HG02885 (cell line): Measurements from ENCODE around the gene ALDH1B1.
A peak's percentile ranks its signal among the peaks of the same experiment; 100 is the strongest.

Experiments used
- ATAC-seq: cut with Tn5 transposase; IDR thresholded peaks from one replicate; pipeline ENCODE4 v1.9.1; 2021; ENCODE audit warnings: mild to moderate bottlenecking; ENCODE audit not compliant: unreplicated experiment, poor library complexity

The ALDH1B1 gene

DNA sequence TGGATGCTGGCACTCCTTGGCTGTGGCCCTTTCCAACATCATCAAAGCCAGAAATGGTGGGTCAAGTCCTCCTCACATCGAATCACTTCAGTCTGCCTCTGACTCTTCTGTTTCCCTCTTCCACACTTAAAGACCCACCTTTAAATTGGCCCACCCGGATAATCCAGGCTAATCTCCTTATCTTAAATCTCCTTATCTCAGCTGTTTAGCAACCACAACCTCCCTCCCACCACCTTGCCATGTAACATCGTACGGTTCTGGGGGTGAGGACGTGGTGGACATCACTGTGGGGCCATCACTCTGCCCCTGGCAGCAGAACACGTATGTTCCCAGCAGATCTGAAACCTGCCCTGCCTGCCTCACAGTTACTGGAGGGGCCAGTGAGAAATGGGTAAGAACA, 20.2 kb downstream of the ALDH1B1 start:
- no peak for ATAC-seq

DNA sequence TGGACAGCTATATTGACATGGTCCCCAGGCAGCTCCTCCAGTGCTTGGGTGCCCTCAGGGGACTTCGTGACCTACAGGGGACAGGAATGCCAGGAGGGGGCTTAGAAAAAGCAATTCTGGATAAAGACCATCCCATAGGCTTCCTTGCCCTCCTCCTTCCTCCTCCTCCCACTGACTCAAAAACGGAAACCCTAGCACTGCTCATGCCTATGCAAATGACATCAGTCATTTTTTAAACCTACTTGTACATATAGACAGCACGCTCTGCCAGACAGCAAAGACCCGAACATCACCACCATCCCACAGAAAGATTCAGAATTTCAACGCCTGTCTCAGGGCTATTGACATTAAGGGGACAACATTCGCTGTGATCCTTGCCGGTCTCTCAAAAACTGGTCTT, 20.8 kb downstream of the ALDH1B1 start:
- ATAC-seq: peak; percentile 39

DNA sequence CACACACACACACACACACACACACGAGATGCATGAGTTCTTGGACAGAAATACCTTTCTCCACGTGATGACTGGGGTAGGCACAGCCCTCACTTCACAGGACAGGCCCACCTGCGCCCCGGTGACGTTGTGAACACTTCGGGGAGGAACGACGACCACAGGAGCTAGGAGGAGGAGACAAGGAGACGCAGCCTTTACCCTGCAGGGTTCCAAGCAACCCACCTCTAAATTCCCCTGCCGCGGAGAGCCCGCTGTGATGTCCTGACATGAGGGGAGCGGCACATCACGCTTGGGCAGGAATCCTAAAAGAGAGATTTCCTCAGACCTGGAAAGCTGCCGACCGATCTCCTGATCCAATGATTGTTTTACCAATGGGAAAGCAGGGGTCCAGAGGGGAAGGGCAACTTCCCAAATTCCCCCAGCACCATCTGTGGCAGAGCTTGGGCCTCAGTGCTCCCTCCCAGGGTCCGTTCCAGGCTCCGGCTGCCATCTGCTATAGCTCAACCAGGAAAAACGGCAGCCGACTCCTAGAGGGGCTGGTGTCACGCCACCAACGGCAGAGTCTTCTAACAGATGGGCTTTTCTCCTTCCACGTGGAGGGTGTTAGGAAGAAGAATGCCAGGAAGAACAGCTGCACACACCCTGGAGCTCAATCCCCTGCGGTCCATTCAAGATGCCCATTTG, 21.7 kb downstream of the ALDH1B1 start:
- no peak for ATAC-seq

DNA sequence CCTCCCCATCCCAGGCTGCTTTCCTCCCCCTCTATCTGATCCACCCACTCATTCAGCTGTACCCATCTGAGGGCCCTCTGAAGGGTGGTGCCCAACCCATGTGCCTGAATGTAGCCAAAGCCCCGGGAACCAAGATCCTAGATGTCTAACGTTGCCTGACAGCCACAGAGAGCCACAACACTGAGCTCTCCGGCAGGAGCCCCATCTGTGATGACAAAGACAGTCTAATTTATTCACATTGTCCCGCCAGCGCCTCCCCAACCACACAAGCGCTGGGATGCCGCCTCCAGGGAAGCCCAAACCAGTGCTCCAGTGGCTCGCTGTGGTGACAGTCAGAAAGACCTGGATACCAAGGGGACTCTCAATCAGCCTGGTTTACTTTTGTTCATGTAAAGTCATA, 23.4 kb downstream of the ALDH1B1 start:
- no peak for ATAC-seq

DNA sequence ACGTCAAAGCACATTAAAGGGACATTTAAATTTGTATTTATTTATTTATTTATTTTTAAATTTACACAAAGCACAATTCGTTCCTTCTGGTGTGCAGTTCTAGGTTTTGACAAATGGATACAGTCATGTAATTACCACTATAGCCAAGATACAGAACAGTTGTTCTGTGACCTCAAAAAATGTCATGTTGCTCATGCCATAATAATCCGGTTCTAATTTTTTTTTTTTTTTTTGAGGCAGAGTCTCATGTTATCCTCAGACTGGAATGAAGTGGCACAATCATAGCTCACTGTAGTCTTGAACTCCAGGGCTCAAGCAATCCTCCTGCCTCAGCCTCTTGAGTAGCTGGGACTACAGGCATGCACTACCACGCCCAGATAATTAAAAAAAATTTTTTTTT, 24.0 kb downstream of the ALDH1B1 start:
- no peak for ATAC-seq

DNA sequence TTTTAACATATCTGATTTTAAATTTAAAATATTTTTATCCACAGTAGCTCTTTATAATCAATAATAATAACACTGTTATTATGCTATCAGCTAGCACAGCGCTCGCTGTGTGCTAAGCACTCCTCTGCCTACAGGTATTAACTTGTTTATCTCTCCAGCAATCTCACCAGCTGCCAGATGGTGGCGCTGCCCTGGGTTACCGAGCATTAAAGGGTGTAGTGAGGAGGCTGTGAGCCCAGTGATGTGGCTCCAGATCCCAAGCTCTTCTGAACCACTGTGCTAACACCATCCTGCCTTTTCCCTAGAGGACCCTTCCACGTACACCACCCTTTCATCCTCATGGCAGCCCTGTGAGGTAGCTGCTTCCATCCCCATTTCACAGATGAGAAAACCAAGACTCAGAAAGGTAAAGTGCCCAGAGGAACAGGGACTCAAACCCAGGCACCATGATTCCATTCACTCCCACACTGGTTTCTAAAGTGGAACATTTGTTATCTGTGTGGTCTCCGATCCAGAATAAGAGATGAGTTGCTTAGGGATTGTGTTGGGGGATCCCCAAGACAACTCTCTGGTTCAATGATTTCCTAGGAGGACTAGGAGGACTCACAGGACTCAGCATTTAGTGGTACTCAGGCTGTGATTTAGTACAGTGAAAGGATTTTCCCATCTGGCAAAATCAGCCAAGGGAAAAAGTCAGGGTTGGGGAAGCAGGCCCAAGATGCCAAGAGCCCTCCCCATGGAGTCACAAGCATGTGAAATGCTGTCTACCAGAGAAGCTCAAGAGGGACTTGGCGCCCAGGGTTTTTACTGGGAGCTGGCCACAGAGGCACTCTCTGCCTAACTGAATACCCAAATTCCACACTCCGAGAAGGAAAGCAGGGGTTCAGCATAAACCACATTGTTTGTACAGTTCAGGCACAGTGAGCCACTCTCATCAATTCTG, 24.8 kb downstream of the ALDH1B1 start:
- ATAC-seq: no peak

DNA sequence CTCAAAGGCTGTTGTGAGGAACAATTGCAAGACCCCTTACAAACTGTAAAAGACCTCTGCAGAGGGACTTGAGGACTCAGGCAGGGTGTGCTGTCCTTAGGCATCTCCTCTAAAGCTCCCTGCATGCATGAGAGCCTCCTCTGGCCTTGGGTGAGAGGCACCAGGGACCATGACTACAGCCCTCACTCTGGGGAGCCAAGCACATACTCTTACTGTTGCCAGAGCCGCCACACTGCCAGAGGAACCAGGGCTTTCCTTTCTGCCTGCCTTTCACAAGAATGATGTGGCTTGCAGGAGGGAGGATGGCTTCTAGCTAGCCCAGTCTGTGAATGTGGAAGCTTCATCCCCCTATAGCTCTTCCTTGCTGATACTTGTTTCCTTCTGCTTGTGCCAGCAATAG, 25.9 kb downstream of the ALDH1B1 start:
- no peak for ATAC-seq

DNA sequence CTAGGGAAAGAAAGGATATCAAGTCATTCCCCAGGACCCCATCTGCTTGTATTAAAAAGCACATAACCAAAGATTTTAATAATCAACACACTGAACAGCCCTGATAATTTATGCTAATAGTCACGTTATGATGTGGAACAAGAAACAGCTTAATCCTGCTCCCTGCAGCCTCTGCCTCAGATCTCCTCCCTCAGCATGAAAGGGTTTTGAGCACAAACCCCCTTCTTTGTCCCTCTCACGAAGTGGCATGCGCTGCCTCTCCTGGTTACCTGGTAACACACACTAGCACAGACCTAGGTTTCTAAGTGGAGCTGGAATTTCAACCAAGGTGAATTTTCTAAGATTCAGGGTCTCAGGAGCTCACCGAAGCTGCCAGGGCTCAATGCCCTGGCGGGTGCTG, 26.7 kb downstream of the ALDH1B1 start:
- ATAC-seq: no peak

DNA sequence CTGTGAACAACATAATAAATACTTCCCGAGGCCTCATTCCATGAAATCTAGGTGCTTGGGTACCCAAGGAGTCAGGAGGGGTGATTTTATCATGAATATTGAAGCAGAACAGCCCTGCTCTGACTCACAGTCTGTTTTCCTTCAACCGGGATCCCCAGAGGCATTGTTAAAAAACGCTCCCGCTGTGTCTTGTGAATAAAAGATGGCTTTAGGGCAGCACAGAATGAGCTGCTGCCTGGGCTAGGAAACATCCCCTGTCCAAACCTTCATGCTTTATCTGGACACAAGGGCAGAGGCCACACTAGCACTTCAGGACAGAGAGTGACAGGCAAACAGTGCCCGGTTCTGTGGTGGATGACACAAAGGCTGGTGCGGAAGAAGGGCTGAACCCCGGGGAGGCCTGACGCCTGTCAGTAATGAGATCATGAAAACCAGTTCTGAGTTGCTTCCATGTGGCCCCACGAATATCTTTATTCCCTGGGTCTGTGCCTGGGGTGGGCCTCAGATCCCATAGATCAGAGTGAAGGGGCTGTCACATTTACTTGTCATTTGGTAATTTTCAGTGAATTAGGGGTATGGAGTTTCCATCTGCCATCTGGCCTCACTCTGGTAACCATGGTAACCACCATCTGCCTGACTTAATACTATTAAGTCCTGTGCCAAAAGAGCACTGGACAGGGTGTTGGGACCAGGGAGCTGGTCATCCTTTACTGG, 29.2 kb downstream of the ALDH1B1 start:
- ATAC-seq: no peak

DNA sequence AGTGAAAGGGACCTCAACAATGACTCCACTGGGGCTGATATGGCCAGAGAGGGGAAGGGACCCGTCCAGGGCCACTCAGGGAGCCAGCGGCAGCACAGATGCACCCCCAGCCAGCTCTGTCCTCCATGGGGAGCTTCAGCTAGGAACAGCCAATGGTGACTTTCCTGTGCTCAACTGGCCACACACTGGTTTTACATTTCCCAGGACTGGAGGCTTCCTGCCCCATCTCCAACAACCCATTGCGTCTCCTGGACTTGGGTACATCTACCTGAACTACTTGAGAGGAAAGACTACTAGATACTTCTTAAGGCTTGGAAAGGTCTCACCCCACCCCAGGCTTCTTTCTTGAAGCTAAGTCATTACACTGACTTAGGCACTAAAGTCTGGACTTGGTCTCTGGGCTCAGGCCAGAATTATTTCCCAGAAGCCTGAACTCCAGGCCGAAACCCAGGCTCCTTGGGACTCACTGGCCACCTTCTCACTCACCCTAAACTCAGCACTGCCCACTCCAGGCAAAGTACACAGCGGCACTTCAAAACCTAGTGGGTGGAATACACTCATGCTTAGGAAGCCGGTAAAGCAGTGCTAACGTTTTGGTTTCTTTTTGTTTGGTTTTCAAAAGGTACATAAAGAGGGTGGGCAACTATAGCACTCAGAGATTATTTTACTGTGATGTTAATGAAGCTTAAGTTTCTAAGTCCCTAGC, 30.2 kb downstream of the ALDH1B1 start:
- no peak for ATAC-seq

DNA sequence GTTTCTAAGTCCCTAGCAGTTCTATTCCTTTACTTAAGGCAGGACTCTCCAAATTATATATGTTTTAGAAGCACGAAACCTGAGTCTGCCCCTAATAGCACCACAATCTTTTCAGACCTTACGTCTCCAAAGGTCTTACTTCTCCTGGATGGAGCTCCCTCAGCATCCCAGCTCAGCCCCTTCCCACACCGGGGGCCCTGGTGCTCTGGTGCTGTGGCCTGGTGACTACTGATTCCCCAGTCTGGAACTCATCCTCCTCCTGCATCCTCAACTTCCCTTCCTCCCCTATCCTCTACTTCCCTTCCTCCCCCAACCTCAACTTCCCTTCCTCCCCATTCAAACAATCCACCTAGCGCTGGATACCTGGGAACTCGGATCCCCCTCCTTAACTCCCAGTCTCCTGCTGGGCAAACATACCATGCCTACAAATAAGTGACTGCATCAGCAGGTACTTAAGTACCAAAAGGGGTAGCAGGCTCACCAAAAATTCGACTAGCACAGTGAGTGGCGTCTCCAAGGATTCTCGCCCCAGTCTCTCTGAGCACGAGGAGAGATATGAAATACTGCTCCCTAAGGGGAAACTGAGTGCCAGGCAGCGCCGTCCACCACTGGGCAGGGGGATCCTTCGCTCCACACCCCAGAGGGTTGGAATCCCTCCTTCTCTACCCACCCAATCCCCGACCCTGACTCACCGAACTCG, 30.9 kb downstream of the ALDH1B1 start:
- ATAC-seq: no peak

DNA sequence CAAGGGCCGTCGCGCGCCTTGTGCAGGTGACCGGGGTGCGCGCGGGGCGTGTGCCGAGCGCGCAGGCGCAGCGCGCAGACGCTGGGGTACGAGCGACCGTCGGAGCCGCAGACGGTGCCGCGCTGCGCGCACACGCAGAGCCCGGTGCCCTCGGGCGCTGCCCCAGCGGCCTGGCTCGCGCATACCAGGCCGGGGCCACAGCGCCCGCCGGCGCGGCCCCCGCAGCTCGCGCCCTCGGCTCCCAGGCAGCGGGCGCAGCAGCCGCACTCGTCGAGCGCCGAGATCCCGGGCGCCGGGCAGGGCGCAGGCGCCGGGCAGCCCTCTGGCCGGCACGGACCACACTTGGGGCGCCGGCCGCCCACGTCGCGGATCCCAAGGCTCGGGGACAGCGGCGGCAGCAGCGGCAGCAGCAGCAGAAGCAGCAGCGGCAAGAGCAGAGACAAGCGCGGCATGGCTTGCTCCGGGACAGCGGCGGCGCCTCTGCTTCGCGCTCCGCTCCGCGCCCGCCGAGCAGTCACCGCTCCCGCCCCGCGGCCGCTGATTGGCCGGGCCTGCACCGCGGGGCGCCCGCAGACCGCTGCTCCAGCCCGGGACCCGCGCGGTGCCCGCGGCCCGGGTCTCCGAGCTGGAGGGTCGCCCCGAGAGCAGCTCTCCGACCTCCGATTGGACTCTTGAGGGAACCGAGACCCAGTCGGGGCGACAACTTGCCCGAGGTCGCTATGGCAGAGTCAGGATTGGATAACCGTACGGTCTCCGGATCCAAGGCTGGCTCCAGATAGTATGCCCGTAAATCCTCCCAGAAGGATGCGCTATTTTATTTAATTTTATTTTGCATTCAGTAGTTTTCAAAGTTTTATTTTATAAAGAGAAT, 31.7 kb downstream of the ALDH1B1 start, which contains the start of gene IGFBPL1:
Gene IGFBPL1 (minus strand): TSS at position 482 of the 871 bp plus-strand sequence. CDS start 30 bp downstream, at position 452.
- ATAC-seq: no peak

DNA sequence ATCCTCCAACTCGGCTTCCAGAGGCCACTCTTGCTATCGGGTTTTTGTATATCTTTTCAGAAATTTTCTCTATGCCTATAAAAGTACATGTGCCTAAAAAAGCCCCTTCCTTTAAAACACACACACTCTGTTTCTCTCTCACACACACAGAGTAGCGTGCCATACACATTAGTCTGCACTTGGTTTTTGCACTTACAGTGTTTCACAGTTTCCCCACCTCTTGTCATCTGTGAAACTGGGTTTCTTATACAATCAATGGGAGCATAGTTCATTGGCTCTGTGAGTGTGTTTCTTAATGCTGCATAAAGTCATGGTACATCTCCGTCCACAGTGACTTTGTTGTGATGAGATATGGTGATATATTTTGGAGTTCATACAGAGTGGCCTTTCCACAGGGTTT, 32.4 kb downstream of the ALDH1B1 start:
- ATAC-seq: no peak

DNA sequence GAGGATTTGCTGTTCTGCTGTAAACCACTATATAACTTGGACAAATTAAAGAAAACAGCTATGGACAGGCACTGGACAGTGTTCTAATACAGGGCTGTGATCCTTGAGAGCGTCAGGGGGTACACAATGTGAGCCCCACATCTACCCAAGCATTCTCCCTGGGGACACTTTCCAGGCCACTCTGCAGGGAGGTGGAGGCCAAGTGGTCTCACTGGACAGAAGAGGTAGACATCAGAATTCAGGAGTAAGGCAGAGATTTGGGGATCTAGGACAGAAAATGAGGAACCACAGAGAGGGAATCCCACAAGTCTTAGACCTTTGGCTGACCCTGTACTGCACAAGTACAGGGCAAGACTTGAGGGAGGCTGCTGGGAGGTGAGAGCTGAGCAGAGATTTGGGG, 35.6 kb downstream of the ALDH1B1 start:
- no peak for ATAC-seq

DNA sequence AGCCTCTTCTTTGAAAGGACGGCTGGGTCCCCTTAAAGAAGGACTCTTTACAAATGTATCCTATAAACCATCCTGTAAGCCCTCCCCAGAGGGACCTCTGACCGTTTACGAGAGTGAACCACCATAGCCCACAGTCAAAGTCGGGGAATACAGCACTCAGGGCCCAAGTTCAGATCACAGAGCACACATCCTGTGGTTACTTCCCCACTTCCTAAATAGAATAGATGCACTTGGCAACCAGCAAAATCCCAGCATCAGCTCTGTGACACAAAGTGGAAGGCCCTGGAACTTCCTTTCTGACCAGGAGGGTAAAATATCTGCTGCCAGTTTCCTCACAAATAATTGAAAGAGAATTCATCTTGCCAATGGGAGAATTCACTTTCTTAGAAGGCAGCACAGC, 38.6 kb downstream of the ALDH1B1 start:
- no peak for ATAC-seq

DNA sequence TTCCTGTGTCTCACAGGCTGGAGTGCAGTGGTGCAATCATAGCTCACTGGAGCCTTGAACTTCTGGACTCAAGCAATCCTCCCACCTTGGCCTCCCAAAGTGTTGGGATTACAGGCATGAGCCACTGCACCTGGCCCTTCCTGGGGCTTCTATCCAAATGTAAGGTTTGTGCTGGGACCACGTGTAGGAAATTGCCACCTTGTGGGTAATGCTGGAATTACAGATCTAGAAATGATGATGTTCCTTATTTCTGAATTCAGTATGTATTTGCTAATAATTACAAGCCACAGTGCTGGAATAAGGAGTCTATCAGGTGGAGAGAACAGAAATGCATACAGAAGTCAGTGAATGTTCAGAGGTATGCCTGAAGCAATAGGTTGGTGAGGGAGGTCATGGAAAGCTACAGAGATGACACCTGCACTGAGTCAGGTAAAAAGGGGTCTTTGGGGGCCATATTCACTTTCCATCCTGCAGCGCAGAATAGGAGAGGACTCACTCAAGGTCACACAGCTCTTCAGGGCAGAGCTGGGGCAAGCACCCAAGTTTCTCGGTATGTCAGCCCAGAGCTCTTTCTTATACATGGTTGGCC, 40.5 kb downstream of the ALDH1B1 start:
- ATAC-seq: no peak

DNA sequence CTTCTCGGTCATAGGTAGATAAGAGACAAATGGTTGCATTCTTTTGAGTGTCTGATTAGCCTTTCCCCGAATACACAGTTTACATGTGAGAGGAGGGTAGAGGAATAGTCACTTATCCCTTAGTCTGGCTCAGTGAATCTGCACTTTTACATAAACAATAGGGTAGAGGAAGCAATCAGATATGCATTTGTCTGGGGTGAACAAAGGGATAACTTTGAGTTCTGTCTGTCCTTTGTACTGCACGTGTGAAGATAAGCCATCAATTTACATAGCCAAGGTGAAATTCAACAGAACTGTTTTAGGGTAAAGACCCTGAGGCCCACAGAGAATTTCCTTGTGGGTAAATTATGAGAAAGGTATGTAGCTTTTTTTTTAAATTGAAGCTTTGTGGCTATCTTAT, 41.9 kb downstream of the ALDH1B1 start:
- no peak for ATAC-seq

DNA sequence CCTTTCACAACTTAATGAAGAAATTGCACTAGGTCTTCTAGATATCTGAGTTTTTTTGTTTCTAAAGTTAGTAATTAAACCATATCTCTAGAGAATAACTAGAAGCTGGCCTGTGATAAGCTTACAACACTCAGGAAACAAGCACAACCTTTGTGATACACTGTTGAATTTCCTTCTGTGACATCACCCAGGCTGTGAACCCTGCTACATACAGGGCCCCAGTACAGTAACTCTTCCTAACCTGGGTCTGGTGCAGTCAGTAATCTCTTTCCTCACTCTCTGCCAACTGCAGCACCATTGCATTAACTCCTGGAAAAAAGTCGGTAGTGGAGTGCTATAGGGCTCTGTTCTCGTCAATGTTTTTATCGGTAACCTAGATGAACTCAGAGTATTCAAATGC, 42.4 kb downstream of the ALDH1B1 start:
- ATAC-seq: no peak
